ENCODE results near the gene SMC3.
A peak's percentile ranks its signal among the peaks of the same experiment; 100 is the strongest.

SMC3 gene

GRCh38 chr10:110546077-110546476 is 21.4 kb upstream of the SMC3 start:
- no peak for DNase-seq (ENCODE audit: low spot score)

- no peak for DNase-seq (ENCODE audit: low spot score)
These were observed 20.9 kb upstream of the SMC3 start for GRCh38 chr10:110546499-110547110.

GRCh38 chr10:110547139-110547761 is 20.2 kb upstream of the SMC3 start:
- DNase-seq (ENCODE audit: low spot score) = peak; percentile 58

GRCh38 chr10:110548002-110548401 is 19.5 kb upstream of the SMC3 start:
- no peak for DNase-seq (ENCODE audit: low spot score)

- no peak for DNase-seq (ENCODE audit: low spot score)
These were observed 18.3 kb upstream of the SMC3 start for GRCh38 chr10:110549211-110549610.

GRCh38 chr10:110553905-110554304 is 13.6 kb upstream of the SMC3 start:
- no peak for DNase-seq (ENCODE audit: low spot score)

- no peak for DNase-seq (ENCODE audit: low spot score)
These were observed 11.2 kb upstream of the SMC3 start for GRCh38 chr10:110556296-110556695.

GRCh38 chr10:110556969-110557601 is 10.4 kb upstream of the SMC3 start:
- peak; percentile 48 for DNase-seq (ENCODE audit: low spot score)

GRCh38 chr10:110558041-110558440 is 9.5 kb upstream of the SMC3 start:
- DNase-seq (ENCODE audit: low spot score) = no peak

- no peak for DNase-seq (ENCODE audit: low spot score)
These were observed 7.5 kb upstream of the SMC3 start for GRCh38 chr10:110560012-110560411.

GRCh38 chr10:110561292-110561691 is 6.2 kb upstream of the SMC3 start:
- no peak for DNase-seq (ENCODE audit: low spot score)

- no peak for DNase-seq (ENCODE audit: low spot score)
These were observed 5.1 kb upstream of the SMC3 start for GRCh38 chr10:110562348-110562747.

GRCh38 chr10:110563132-110563531 is 4.4 kb upstream of the SMC3 start:
- DNase-seq (ENCODE audit: low spot score) = no peak

- peak; percentile 12 for DNase-seq (ENCODE audit: low spot score)
These were observed 859 bp upstream of the SMC3 start for GRCh38 chr10:110566472-110567200.

- DNase-seq (ENCODE audit: low spot score) = peak; percentile 16
These were observed 700 bp downstream of the SMC3 start for GRCh38 chr10:110568055-110568735.

GRCh38 chr10:110569122-110569521 is 1.6 kb downstream of the SMC3 start:
- DNase-seq (ENCODE audit: low spot score) = no peak

- no peak for DNase-seq (ENCODE audit: low spot score)
These were observed 2.2 kb downstream of the SMC3 start for GRCh38 chr10:110569736-110570135.

GRCh38 chr10:110571093-110571743 is 3.7 kb downstream of the SMC3 start:
- DNase-seq (ENCODE audit: low spot score) = no peak

- no peak for DNase-seq (ENCODE audit: low spot score)
These were observed 5.4 kb downstream of the SMC3 start for GRCh38 chr10:110572862-110573261.

GRCh38 chr10:110574420-110574819 is 6.9 kb downstream of the SMC3 start:
- DNase-seq (ENCODE audit: low spot score) = no peak

- peak; percentile 21 for DNase-seq (ENCODE audit: low spot score)
These were observed 8.7 kb downstream of the SMC3 start for GRCh38 chr10:110576220-110576619.

GRCh38 chr10:110577056-110577455 is 9.6 kb downstream of the SMC3 start:
- no peak for DNase-seq (ENCODE audit: low spot score)
